NB4 (cell line): ENCODE results near the gene IMPDH1.

ENCODE experiments used
- MYC ChIP-seq: IDR thresholded peaks from 2 replicates; pipeline ENCODE4 v1.6.1; 2011; ENCODE audit warnings: low read depth, low read length
- POLR2A ChIP-seq: IDR thresholded peaks from 2 replicates; pipeline ENCODE4 v1.6.1; 2011; ENCODE audit warnings: mild to moderate bottlenecking; ENCODE audit not compliant: insufficient read length; ENCODE audit errors: extremely low read depth
- TF ChIP-seq, protein P1 (sequence below): IDR thresholded peaks from one replicate; pipeline ENCODE4 v1.5.1; 2012; ENCODE audit warnings: low read depth, low read length

DNA sequence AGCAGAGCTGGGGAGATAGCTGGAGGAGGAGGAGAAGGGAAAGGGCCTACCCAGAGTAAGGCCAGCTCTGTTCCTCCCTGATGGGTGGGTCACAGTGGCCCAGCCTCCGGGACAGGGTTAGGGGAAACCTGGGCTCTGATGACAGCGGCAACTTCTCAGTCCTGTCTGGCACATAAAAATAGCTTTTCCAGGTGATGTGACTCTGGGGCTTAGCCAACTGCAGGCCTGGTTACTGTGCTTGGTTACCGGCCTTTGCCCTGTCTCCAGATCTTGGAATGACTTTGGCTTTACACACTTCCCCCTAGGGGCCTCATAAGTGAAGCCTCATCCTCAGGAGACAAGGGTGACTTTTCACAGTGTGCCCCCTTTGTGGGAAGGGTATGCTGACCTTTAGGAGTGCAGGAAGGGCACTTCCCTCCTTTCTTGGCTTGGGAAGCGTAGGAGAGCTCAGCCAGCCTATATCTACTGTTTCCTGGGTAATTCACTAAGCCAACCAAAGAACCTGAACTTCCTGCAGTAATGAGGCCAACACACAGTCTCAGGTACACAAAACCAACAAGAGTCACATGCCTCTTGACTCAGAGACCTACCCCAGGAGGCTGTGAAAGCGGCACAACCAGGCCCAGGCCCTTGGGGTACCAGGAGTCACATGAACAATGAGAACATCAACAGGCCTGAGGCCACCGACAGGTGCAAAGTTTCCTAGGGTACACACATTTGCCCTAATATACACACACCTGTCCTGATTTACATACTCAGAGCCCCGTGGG is 34.2 kb upstream of the IMPDH1 start:
- TF ChIP-seq, protein P1, sequence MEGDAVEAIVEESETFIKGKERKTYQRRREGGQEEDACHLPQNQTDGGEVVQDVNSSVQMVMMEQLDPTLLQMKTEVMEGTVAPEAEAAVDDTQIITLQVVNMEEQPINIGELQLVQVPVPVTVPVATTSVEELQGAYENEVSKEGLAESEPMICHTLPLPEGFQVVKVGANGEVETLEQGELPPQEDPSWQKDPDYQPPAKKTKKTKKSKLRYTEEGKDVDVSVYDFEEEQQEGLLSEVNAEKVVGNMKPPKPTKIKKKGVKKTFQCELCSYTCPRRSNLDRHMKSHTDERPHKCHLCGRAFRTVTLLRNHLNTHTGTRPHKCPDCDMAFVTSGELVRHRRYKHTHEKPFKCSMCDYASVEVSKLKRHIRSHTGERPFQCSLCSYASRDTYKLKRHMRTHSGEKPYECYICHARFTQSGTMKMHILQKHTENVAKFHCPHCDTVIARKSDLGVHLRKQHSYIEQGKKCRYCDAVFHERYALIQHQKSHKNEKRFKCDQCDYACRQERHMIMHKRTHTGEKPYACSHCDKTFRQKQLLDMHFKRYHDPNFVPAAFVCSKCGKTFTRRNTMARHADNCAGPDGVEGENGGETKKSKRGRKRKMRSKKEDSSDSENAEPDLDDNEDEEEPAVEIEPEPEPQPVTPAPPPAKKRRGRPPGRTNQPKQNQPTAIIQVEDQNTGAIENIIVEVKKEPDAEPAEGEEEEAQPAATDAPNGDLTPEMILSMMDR, result no peak
- TF ChIP-seq POLR2A, result no peak
- no peak for TF ChIP-seq MYC
